GM18873 (cell line): ENCODE data around the gene NEK10.

Source experiments
- ATAC-seq: cut with Tn5 transposase; IDR thresholded peaks from one replicate; pipeline ENCODE4 v1.9.1; 2021; ENCODE audit warnings: mild to moderate bottlenecking, moderate library complexity, moderate number of reproducible peaks; ENCODE audit not compliant: unreplicated experiment, low FRiP score

NEK10 gene

DNA sequence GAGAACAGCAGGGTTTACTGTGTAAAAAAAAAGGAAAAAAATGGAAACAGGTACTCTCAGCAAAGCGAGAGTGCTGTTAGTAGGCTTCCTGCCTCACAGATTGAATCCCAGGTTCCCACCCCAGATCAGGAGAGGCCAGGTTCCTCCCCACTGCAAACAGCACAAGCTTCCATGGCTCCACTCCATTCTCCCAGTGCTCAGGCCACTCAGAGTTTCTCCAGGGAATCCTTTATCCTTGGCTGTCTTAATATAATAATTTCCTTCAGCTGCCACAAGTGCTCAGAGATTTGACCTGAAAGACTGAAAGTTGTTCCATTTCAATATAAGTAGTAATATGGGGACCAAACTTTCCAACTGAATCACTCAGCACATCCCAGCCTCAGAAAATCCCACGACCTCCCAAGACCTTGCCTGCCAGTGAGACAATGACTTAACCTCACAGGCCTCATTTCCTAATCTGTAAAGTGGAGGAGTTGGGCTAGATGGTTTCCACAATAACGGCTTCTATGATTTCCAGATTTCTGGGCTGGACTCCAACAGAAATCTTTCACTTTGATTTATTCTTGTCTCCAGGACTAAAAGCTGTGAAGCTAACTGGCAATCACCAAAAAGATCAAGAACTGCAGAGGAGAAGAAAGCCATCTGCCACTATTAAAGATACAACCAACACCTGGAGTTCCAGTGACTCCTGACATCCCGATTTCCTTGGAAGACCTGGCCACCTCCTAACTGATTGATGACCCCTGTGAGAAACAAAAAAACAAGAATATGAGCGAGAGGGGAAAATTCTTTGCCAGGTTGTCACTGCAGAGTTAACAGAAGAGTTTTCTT is 289.5 kb downstream of the NEK10 start:
- no peak for ATAC-seq

DNA sequence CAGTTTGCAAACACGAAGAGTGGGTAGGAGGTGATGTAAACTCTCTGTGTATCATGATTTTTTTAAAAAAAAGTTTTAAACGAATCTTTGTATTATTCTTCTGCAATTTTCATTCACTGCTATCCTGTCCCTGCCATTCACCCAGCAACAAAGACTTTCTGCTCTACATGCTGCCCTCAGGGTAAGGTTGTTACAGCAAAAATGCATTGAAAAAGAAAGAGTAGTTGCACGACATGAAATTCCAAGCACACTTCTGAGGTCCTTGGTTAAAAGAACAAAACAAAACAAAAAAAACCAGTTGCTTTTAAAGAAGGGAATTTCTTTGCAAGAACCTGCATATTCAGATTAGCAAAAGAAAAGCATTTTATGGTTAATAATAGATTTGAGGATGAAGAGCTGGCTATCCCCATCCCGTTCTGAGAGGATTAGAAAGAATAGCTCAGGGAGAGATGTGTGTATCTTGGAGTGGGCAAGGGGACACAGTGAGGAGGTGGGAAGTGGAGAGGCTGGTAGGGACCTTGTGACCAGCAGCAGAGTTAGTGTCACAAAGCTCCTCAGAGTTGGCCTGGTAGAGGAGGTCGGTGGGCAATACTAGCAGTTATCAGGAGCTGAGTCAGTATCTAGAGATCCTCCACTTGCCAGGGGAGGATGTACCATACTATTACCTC is 290.8 kb downstream of the NEK10 start:
- no peak for ATAC-seq

DNA sequence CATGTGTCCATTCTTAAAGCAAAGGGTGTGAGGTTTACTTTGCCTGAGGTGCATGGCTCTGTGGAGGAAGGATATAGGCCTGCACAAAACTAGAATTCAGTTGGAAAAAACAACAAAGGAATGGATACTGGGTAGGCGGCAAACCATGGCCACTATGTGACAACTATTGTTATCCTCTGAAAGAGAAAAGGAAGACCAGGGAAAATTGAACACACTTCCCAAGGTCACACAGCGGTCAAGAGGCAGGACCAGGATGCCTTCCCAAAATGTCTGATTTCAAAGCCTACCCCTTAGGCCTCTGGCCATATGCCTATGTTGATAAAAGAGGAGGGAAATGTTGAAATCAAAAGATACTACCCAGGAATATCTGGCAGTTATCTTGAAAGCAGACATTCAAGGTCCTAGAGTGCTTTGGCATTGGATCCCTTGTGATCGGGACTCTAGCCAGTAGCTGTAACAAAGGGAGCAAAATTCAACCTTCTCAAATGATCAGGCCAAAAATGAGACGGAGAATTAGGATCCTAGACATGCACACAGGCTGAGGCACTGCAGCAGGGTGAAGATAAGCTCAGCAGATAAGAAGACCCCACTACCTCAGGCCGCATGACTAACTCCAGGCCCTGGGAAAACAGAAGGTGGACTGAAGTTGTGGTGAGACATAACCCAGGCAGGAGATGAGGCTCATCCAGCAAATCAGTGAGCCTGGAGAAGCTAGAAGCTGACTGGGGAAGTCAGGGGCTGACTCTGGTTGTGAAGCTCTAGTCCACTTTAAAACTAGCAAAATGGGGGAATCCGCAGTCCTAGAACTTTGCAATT is 292.2 kb downstream of the NEK10 start:
- ATAC-seq = no peak

DNA sequence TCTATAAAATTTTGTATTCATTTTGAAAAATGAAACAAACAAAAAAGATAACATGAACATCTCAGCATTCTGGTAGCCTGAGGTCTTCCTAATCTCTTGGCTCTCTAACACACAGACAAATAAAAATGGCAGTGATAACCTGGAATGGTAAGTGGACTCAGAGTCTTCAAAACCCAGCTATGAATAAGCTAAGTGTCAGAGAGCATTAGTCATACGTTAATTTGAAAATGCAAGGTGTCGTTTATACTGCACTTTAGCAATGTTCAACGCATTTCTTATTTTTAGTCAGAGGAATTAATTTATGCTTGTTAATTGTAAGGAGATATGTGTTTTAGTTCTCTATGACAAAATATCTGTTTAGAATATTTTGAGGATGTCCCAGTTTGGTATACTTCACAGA is 294.3 kb downstream of the NEK10 start:
- no peak for ATAC-seq

- ATAC-seq = no peak
Observed at GRCh38 chr3:27073912-27074311, 295.3 kb downstream of the NEK10 start.

GRCh38 chr3:27072810-27073651 is 296.2 kb downstream of the NEK10 start:
- no peak for ATAC-seq

DNA sequence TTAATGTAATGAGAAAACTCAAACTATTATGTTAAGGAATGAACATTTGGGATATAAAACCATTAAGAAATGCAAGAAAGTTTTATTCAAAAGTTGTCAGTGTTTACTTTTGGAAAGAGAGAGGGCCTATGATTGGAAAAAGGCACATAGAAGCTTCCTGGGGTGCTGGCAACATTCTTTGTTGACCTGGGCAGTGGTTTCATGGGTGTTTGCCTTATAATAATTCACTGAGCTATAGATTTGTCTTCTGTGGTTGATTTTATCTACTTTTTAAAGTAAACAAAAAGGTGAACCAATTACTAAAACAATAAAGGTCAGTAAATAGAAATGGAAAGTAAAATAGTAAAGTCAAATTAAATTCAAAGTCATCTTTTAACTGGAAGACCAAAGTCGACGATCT is 308.8 kb downstream of the NEK10 start:
- no peak for ATAC-seq
